ENCODE data around the gene SEMA6A.

The SEMA6A gene, protein sequence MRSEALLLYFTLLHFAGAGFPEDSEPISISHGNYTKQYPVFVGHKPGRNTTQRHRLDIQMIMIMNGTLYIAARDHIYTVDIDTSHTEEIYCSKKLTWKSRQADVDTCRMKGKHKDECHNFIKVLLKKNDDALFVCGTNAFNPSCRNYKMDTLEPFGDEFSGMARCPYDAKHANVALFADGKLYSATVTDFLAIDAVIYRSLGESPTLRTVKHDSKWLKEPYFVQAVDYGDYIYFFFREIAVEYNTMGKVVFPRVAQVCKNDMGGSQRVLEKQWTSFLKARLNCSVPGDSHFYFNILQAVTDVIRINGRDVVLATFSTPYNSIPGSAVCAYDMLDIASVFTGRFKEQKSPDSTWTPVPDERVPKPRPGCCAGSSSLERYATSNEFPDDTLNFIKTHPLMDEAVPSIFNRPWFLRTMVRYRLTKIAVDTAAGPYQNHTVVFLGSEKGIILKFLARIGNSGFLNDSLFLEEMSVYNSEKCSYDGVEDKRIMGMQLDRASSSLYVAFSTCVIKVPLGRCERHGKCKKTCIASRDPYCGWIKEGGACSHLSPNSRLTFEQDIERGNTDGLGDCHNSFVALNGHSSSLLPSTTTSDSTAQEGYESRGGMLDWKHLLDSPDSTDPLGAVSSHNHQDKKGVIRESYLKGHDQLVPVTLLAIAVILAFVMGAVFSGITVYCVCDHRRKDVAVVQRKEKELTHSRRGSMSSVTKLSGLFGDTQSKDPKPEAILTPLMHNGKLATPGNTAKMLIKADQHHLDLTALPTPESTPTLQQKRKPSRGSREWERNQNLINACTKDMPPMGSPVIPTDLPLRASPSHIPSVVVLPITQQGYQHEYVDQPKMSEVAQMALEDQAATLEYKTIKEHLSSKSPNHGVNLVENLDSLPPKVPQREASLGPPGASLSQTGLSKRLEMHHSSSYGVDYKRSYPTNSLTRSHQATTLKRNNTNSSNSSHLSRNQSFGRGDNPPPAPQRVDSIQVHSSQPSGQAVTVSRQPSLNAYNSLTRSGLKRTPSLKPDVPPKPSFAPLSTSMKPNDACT

DNA sequence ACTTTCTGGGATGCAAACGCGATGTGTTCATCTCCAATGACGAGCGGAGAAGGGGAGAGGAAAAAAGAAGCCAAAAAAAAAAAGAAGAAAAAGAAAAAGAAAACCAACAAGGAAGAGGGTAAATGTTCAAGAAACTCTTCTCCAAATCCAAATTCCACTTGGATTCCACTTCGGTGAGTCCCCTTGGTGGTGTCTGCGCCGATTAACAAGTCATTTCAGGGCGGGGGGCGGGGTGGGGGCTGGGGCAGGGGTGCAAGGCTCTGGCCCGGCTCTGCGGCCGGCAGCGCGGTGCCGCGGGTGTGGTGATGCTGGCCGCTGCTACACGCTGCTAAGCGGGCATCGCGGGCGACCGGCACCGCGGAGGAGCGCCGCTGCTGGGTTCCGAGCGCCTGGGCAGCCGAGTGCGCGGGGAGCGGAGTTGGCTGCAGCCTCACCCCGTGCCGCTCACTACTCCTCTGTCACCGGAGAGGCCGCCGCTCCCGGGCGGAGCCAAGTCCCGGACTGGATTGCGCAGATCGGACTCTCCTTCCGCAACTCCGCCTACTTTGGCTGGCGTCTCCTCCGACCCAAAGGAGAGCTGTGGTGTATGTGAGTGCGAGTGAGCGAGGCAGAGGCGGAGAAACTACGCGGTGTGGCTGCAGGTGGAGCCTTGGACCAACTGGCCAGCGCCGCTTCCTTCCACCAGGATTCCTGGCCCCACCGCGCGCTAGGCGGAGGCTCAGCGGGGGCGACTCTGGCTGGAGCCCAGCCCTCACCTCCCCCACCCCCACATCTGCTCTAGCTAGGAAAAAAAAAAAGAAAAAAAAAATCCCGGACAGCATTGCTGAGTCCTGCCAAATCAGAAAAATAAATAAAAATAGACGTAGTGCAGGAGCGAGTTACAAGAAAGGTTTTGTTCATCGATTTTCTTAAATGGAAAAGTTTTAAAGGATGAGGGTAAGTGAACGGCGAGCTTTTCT lies at the start of gene SEMA6A:
SEMA6A (minus strand) TSS at position 457 of the 959 bp plus-strand sequence. CDS start 69,879 bp downstream, outside the sequence.
- peak; percentile 22 for DNase-seq

DNA sequence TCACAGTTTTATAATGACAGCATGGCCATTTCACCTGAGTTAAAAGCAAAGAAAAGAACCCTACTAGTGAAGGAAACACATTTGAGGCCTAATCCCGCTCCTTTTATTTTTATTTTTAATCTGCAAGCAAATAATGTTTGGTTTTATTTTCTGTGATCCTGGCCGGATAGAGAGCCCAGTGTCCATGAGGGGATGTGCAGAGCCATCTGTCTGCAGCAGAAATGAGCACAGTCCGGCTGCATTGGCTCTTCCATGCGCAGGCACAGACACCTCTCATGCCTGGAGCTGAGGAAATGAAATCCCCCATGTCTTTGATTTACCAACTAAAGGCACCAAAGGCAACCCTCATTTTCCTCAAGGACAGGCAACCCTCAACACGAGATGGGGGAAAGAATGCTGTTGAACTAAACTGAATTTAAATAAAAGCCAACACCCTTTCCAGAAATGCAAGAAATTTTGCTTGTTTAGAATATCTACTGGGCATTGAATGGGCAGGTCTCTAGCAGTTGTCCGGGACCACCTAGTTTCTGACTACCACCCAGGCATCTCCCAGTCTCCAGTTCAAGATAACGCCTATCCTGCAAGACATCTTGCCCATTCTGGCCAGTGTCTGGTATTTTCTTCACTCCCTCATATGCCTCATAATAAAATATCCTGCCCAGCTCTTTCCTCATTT lies 47.9 kb upstream of the SEMA6A start:
- DNase-seq = no peak

DNA sequence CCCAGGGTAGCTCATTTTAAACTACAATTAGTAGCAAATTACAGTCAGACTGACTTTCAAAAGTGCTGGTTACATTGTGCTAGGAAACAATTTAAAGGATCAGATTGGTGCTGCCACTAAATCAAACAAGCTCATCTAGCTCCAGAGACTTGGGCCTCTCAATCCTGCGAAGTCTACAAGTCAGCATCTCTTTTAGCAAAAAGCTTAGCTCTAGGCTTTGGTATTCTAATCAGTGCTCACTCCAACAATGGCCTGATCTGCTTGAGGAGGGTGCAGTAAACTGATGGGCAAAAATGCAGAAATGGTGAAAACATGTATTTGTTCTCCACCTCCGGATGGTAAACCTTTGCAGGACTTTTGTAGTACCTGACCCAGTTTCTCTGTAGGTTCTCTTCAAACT lies 47.0 kb upstream of the SEMA6A start:
- no peak for DNase-seq

DNA sequence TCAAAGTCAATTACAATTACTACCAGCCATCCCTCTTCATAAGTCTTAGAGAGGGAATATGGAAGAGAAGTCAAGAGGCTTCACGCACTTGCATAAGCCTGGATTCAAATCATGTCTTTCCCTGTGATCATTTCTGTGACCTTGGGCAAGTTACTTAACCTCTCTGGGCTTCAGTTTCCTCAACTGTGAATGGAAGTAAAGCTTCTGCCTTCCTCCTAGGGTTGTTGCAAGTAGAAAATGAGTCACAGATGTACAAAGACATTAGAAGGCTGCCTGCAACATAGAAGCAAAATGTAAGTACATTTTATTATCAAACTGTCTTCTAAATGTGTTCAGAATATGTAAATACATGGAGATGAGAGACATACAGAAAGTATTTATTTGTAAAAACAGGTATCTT lies 42.3 kb upstream of the SEMA6A start:
- DNase-seq = no peak

DNA sequence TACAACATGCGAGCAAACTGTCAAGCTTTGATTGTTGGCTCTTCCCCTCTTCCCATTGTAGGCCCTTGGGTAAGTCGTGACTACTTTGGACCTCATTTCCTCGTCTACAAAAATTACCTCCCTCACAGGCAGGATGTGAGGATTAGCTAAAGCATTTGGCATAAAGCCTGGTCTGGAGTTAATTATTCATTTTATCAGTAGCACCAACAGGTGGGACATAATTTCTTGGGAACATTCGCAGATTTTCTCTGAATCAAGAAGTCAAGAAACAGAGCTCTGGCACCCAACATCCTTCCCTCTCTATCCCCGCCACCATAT lies 39.9 kb upstream of the SEMA6A start:
- no peak for DNase-seq

DNA sequence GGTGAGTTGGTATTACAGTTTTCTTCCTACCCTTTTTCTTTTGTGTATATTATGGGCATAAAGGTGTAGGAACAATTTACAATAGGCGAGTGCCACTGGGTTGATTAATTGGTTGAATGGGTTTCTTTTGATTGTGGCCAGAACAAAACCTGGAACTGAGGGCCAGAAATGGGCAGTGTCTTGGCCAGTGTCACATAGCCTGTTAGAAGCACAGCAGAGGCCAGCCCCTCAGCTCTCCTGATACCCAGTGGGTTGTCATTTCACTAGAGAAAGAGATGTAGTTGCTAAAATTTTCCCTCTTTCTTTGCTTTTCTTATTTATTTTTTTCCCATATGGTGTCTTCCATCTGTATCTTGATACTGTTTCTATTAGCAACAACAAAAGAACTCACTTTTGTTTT lies 38.8 kb upstream of the SEMA6A start:
- DNase-seq = no peak

DNA sequence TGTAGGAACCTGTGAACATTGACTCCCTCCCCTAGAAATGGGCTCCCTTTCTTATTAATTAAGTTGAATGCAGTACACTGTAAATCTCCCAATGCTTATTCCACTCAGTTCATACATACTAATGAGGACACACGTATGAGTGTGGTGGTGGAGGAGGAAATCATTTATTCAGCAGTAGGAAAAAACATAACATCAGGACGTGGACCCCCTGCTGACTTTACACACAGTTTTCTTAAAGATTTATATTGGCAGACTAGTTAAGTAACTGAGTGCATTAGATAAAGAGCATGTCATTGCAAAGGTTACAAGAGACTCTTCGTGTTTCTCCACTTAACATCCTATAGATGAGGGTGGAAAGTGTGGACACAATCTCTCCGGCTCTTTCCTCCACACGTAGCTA lies 37.8 kb upstream of the SEMA6A start:
- no peak for DNase-seq

DNA sequence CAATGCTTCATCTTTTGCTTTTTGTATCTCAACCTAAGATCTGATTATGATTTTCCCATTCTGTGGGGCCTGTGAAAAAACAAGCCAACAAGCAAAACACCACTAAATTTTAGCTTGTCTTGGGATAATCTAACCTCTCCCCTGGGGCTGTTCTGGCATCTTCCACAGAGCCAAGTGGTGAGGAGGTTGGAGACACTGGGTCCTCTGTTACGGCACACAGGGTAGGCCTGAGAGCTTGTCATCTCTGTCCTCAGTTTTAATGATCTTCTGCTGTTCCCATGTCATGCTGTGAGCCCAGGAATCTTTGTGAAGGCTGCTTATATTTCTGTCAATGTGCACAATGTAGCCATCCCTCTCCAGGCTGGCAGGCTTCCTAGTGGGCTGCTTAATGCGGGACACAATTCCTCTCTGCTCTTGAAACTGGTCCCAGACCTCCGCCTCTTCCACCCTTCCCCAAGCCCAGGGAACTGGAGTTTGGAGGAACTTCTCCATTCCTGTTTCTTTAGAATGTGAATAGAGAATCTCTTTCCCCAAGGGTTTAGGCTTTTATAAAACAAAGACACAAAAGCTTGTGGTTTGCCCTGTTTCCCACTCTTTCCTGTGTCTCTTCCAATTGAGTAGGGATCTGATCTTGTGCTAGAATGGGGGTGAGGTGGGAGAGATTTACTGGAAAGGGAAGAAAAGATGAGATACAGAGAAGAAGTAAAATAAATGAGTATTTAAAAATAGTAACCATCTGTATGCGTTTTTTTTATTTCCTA lies 30.9 kb upstream of the SEMA6A start:
- no peak for DNase-seq

DNA sequence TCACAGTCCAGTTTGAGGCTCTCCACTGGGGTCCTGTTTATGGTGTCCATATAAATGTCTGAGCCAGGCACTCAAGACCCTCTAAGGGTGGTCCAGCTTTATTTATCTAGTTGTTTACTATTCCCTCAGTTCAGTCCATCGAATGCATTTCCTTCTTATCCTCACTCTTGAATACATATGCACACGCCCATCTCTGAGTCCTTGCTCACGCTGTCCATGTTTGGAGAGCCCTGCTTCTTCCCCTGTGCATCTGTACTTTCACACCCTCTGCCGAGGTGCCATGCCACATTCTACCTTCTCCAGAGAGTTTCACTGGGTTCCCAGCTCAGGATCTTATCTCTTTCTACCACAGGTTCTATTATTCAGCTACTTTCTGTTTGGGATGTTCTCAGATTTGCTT lies 30.2 kb upstream of the SEMA6A start:
- no peak for DNase-seq

DNA sequence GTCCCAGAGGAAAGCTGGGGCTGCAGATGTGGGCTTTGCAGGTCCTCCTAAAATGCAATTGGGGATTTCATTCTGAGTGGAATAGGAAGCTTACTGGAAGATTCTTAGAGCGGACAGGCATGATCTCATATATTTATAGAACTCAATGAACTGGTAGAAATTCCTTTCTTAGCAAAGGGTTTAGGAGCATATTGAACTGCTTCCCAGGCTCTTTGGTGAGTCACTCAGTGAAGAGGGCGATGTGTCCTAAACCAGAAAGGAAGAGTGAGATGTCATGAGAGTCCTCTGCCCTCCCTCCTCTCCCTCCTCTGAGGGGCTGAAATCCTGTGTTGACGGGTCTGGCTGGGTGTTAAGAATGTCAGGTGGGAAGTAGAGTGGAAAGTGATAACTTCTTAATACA lies 26.3 kb upstream of the SEMA6A start:
- no peak for DNase-seq

DNA sequence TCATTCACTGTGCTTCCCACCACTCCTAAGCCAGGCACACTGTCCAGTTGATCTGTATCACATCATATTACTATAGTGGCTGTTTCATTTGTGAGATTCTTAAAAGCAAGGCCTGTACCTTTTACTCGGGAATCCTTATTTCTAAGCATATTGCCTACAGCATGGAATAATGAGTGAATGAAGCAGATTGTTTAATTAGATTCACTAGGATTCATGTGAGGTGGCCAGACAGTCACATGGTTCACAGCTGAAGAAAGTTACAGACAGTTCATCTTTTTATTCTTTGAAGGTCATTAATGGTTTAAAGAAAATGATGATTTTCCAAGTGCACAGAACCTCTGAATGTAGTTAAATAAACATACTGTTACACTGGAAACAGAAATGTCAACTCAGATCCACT lies 24.3 kb upstream of the SEMA6A start:
- DNase-seq = no peak

DNA sequence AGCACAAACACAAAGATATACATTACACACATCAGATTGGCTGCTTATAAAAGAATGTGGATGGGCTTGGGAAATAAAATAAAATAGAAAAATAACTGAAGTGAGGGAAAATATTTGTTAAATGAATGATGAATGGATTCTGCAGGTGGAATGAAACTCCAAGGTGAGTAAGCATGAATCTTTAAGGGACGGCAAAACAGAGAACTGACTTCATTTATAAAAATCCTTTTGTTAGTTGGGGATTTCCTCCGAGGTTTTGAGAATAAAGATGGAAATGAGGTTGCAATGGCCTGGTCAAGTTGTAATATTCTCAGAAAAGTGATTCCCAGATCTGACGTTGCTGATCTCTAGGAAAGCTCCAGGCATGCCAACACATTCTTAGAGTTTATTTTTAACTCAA lies 20.9 kb upstream of the SEMA6A start:
- DNase-seq = no peak

DNA sequence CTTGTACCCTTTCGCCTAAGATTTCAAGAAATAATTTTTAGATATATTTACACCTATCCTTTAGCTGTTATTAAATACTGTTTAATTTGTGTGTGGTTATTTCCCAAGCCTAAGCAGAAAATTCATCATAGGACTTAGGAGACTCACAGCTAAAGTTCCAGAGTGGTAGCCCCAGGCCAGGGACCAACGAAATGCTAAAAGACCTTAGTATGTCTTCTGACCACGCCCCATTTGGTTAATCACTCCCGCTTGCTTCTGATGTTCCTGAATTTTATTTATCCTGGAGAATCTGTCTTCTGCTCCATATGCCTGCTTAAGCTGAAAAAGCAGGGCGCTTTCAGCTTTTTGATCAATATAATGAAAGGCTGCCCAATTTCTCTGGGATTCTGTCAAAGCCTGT lies 18.7 kb upstream of the SEMA6A start:
- no peak for DNase-seq

DNA sequence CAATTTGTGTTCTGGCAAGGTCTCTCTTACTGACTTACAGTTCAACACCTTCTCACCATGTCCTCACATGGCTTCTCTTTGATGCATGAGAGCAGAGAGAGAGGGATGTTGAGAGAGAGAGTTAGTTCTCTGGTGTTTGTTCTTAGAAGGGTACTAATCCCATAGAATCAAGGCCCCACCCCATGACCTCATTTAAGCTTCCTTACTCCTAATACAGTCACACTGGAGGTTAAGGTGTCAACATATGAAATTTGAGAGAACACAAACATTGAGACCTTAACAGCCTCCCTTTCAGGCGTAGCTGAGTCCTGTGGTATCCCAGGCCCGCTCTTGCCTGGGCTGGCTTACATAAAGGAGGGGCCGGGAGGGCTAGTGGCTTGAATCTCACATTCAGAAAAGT lies 10.6 kb upstream of the SEMA6A start:
- DNase-seq = no peak

DNA sequence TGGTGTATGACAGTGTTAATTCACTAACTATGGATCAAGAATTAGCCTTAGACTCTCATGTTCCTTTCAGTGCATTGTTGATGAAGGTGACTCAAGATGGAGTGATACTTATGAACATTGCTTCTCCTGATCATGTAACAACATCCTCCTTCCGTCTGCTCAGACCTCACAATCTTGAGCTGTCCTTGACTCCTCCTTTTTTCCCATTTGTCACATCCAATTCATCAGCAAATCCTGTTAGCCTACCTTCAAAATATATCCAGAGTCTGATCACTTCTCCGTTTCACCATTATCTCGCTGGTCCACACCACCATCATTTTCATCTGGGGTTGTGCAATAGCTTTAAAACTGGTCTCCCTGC lies 9.2 kb upstream of the SEMA6A start:
- DNase-seq = no peak

DNA sequence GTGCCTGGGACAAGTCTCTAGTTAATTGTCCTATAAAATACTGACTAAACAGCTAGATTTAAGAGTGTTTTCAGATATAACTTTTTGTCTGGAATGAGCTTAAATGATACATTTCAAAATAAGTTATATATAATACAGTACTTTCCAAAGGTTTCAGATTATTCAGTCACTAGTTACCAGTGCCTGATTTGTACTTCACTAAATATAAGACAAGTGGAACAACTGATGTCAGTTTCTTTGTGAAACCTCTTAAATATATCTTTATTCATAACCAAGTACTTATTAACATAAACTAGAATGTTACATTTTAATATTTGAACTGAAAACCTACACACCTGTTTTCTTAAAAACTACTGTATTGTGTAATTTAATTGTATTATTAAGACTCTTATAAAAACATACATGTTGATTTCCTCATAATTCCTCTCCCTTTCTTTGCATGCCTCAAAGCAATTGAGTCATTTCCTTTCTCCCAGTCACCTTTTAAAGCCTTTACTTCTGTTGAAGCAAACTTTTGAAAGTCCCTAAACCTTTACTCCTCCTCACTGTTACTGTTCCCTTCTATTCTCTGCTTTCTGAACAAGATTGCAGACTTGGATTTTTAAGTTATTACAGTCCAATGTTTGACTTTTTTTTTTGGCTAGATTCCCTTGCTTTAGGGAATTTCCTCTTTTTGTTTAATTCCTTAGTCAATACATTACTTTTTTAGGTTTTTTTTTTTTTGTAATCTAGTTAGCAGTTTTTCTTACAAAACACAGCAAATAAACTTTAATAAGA lies 8.7 kb upstream of the SEMA6A start:
- no peak for DNase-seq

DNA sequence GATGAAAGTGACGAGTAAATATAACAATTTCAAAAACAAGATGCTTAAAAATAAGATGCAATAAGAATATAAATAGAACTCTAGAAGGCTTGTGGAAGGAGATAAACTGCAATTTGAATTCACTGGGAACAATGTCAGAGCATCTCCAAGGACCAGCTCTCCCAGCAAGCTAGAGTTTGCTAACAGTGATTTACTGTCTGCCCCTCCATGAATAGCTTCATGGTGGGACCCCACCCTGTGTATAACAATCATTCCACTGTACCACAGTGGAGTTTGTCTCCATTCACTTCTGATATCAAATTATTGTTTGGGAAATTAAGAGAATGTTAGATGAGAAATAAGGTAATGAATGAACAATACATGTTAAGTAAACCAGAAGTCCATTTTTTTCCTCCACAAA lies 7.3 kb upstream of the SEMA6A start:
- DNase-seq = no peak

DNA sequence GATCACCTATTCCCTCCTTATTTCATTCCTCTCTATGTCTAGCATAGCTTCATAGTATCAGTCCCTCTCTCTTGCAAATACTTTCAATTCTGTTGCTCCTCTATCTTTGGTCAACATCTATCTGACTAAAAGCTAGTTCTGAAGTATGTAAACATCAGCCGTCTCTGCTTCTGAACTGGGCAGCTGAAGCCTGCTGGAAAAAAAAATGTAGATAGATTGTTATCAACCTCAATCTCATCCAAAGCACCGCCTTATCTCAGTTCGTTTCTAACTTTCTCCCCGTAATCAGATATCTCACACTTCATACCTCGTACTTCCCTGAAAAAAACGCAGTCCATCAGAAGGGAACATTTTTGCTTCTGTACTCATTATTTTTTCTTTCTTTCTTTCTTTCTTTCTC lies 4.5 kb upstream of the SEMA6A start:
- DNase-seq = no peak

DNA sequence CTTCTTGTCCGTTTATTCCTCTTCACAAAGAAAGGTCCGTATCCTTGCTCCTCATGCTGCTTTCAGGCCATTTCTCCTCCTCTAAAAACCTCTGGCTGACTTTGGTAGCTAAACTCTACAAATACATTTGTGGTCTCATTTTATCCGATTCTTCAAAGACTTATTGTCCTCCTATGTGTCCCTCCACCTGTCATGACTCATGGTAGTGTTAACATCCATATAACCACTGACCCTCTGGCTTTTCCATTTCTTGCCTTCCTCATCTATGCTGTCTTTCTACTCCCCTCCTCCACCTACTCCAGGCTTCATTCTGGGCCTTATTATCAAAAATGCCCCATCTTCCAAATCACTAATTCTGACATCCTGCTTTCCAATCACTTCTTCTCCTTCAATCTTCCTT lies 4.1 kb upstream of the SEMA6A start:
- no peak for DNase-seq

DNA sequence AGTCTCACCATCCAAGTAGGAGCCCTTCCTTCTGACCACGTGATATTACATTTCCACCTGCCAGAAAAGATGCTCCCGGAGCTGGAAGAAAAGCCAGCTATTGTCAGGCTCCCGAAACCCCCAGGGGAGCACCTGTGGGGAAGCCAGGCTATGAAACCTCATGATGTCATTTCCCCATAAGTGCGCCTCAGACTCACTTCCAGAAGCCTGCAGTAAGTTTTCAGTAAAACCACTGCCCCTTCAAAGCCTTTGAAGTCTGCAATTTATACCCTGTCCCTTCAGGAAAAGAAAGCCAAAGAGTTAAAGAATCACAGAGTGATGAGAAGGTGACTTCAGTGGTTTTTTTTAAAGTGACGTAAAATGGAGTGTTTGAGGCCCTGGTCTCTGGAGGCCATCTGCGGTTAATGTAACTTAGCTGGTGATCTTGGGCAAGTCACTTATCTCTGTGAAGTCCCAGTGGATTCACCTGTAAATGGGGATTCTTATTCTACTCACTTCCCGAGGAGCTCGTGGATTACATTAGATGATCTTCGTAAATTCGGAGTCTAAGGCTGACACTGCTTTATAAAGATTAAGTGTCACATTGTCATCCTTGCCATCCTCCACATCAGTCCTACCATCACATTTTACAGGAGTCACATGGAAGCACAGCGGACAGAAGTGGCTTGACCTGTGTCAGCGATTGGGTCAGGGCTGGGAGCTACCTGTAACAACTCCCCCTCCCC lies 2.6 kb upstream of the SEMA6A start:
- no peak for DNase-seq

Data from DMS79 (cell line).